ENCODE results near the gene GLIPR1L2.

GLIPR1L2 gene

DNA sequence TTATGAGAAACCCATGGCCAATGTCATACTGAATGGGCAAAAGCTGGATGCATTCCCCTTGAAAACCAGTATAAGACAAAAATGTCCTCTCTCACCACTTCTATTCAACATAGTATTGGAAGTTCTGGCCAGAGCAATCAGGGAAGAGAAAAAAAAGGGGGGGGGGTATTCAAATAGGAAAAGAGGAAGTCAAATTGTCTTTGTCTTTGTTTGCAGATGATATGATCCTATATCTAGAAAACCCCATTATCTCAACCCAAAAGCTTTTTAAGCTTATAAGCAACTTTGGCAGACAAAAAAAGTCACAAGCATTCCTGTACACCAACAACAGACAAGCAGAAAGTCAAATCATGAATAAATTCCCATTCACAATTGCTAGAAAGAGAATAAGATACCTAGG, 36.9 kb upstream of the GLIPR1L2 start:
- peaks cover 23% of the 10 kb centered on the region for H3K36me3 Mint-ChIP-seq (ENCODE audit: low read depth)
- H3K4me1 Mint-ChIP-seq, result no peaks in the 10 kb centered on the region
- TF ChIP-seq, protein P1, sequence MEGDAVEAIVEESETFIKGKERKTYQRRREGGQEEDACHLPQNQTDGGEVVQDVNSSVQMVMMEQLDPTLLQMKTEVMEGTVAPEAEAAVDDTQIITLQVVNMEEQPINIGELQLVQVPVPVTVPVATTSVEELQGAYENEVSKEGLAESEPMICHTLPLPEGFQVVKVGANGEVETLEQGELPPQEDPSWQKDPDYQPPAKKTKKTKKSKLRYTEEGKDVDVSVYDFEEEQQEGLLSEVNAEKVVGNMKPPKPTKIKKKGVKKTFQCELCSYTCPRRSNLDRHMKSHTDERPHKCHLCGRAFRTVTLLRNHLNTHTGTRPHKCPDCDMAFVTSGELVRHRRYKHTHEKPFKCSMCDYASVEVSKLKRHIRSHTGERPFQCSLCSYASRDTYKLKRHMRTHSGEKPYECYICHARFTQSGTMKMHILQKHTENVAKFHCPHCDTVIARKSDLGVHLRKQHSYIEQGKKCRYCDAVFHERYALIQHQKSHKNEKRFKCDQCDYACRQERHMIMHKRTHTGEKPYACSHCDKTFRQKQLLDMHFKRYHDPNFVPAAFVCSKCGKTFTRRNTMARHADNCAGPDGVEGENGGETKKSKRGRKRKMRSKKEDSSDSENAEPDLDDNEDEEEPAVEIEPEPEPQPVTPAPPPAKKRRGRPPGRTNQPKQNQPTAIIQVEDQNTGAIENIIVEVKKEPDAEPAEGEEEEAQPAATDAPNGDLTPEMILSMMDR (IDR thresholded peaks at IDR 0.05), result no peak
- H3K27ac Mint-ChIP-seq, result no peak overlapping the region
- no peak for DNase-seq
- H3K9me3 Mint-ChIP-seq, result peaks cover 53% of the 10 kb centered on the region
- no peaks in the 10 kb centered on the region for H3K27me3 Mint-ChIP-seq (ENCODE audit: low read depth, poor library complexity)
- no peak overlapping the region for H3K4me3 Mint-ChIP-seq

DNA sequence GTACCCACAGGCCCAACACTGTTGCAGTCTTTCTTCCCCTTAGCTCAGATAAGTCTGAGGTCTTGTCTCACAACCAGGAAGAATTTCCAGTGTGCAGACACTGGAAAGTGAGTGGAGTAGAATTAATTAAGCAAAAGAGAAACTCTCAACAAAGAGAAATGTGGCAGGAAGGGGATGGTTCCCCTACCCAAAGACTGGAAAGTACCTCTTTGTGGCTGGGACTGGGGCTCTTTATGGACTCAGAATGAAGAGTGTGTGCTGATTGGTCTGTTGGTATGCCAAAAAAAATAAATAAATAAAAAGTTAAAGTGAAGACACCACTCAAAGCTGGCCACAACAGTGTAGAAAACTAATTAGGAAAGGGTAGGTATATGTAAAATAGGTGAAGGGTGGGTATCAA, 30.0 kb upstream of the GLIPR1L2 start:
- no peak for DNase-seq
- peaks cover 3% of the 10 kb centered on the region for H3K27me3 Mint-ChIP-seq (ENCODE audit: low read depth, poor library complexity)
- H3K4me3 Mint-ChIP-seq, result no peak overlapping the region
- H3K27ac Mint-ChIP-seq, result no peak overlapping the region
- no peaks in the 10 kb centered on the region for H3K4me1 Mint-ChIP-seq
- peaks cover 10% of the 10 kb centered on the region for H3K36me3 Mint-ChIP-seq (ENCODE audit: low read depth)
- TF ChIP-seq, protein P1 (IDR thresholded peaks at IDR 0.05), result no peak
- H3K9me3 Mint-ChIP-seq, result peaks cover 6% of the 10 kb centered on the region

DNA sequence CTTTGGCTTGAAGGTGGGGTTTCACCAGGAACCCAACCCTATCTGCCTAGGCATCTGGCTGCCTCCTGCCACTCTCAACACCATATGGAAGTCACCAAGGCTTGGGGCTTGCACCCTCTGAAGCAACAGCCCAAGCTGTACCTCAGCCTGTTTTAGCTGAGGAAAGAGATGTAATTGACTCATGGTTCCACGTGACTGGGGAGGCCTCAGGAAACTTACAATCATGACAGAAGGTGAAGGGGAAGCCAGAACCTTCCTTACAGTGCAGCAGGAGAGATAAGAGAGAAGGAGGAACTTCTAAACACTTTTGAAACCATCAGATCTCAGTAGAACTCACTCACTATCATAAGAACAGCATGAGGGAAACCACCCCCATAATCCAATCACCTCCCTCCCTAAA, 29.5 kb upstream of the GLIPR1L2 start:
- peaks cover 3% of the 10 kb centered on the region for H3K27me3 Mint-ChIP-seq (ENCODE audit: low read depth, poor library complexity)
- H3K4me3 Mint-ChIP-seq, result no peak overlapping the region
- peaks cover 5% of the 10 kb centered on the region for H3K9me3 Mint-ChIP-seq
- peaks cover 10% of the 10 kb centered on the region for H3K36me3 Mint-ChIP-seq (ENCODE audit: low read depth)
- TF ChIP-seq, protein P1 (IDR thresholded peaks at IDR 0.05), result no peak
- no peak overlapping the region for H3K27ac Mint-ChIP-seq
- no peaks in the 10 kb centered on the region for H3K4me1 Mint-ChIP-seq
- no peak for DNase-seq

DNA sequence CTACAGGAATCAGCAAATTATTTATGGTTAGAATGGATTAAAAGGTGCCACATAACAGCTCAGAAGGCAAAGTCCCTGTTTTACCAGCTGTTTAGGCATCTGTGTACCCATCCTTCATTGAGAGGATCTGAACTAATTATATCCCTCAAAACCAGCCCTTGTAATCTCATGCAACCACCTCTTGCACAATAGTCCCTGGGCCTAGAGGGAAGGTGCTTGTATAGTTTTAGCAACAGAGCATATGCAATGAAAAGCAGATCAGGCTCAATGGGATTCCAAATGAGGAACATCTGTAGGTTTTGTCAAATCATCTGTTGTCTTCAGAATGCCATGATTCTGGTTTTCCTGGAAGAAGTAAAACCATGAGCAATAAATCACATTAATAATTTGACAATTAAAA, 26.0 kb upstream of the GLIPR1L2 start:
- peaks cover 3% of the 10 kb centered on the region for H3K27me3 Mint-ChIP-seq (ENCODE audit: low read depth, poor library complexity)
- no peaks in the 10 kb centered on the region for H3K4me1 Mint-ChIP-seq
- H3K36me3 Mint-ChIP-seq (ENCODE audit: low read depth), result peaks cover 10% of the 10 kb centered on the region
- no peak for DNase-seq
- no peak overlapping the region for H3K27ac Mint-ChIP-seq
- no peak overlapping the region for H3K4me3 Mint-ChIP-seq
- H3K9me3 Mint-ChIP-seq, result peaks cover 5% of the 10 kb centered on the region
- TF ChIP-seq, protein P1 (IDR thresholded peaks at IDR 0.05), result no peak

DNA sequence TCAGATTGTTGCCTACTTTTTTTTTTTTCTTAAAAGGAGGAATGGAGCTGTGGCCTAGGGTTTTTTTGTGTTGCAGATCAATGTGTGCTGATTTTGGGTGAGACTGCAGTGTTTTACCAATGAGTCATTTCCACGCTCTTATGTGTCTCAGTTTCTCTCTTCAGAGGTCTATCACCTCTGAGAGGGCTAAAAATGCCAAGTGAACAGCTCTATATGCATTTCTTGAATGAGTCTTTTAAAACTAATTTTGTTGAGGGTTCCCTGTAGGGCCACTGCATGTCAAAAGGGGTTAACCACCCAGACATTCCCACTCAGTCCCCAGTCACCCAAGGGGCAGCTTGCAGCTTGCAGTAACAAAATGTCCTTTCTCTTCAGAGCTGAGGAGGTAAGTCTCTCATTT, 24.3 kb upstream of the GLIPR1L2 start:
- Mint-ChIP-seq H3K27me3 (ENCODE audit: low read depth, poor library complexity) (peaks cover 2% of the 10 kb centered on the region), H3K9me3 (no peaks in the 10 kb centered on the region), H3K4me3 (no peak overlapping the region), H3K36me3 (ENCODE audit: low read depth) (peaks cover 2% of the 10 kb centered on the region), H3K27ac (no peak overlapping the region), H3K4me1 (no peaks in the 10 kb centered on the region)
- TF ChIP-seq, protein P1 (IDR thresholded peaks at IDR 0.05), result no peak
- no peak for DNase-seq

DNA sequence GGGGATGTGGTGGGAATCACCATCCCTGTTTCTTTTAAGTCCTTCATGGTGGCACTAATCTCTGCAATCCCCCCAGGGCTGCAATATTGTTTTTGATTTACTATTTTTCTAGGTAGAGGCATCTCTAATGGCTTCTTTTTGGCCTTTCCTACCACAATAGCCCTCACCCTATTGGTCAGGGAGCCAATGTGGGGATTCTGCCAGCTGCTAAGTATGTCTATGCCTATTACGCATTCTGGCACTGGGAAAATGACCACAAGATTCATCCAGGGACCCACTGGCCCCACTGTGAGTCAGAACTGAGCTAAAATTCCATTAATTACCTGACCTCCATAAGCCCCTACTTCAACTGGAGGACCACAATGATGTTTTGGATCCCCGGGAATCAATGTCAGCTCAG, 15.9 kb upstream of the GLIPR1L2 start:
- Mint-ChIP-seq H3K27me3 (ENCODE audit: low read depth, poor library complexity) (no peaks in the 10 kb centered on the region), H3K27ac (no peak overlapping the region), H3K36me3 (ENCODE audit: low read depth) (no peaks in the 10 kb centered on the region), H3K9me3 (peaks cover 3% of the 10 kb centered on the region), H3K4me3 (no peak overlapping the region), H3K4me1 (no peaks in the 10 kb centered on the region)
- TF ChIP-seq, protein P1 (IDR thresholded peaks at IDR 0.05), result no peak
- DNase-seq, result no peak

Measured in nephron progenitor cell (in vitro differentiated cells).